NCI-H1048 (cell line): ENCODE results near the gene MT3.
"Not testable (repeated sequence)": the region's sequence is repeated elsewhere in the genome, so short reads cannot be mapped to it uniquely, and the experiment has no call there.

Experiments used
- DNase-seq: peaks from one replicate; lab custom pipeline; 2025; lab: John Stamatoyannopoulos, UW

The MT3 gene

GRCh38 chr16:56610017-56610608 lies 20.8 kb downstream of the MT3 start:
- DNase-seq: no peak

- no peak for DNase-seq
These were observed 21.3 kb downstream of the MT3 start for GRCh38 chr16:56610609-56611111.

GRCh38 chr16:56611281-56611833 lies 22.0 kb downstream of the MT3 start:
- DNase-seq: no peak

- DNase-seq: no peak
These were observed 24.4 kb downstream of the MT3 start for GRCh38 chr16:56613706-56614105.

GRCh38 chr16:56614549-56614991 lies 25.2 kb downstream of the MT3 start:
- DNase-seq: no peak

GRCh38 chr16:56615353-56615752 lies 26.0 kb downstream of the MT3 start:
- DNase-seq: no peak

- DNase-seq: no peak
These were observed 27.4 kb downstream of the MT3 start for GRCh38 chr16:56616608-56617211.

- DNase-seq: no peak
These were observed 28.1 kb downstream of the MT3 start for GRCh38 chr16:56617212-56618085.

GRCh38 chr16:56618138-56618537 lies 28.8 kb downstream of the MT3 start:
- no peak for DNase-seq

- no peak for DNase-seq
These were observed 31.1 kb downstream of the MT3 start for GRCh38 chr16:56620339-56620897.

GRCh38 chr16:56621665-56622445 lies 32.5 kb downstream of the MT3 start:
- not testable (repeated sequence) for DNase-seq

- not testable (repeated sequence) for DNase-seq
These were observed 33.9 kb downstream of the MT3 start for GRCh38 chr16:56623184-56623583.

GRCh38 chr16:56623637-56624036 lies 34.3 kb downstream of the MT3 start:
- no peak for DNase-seq

GRCh38 chr16:56625140-56625942 lies 36.0 kb downstream of the MT3 start, which contains the start of gene MT1E:
TSS of gene MT1E (plus strand) at chr16:56625781. CDS start at chr16:56625852, 71 bp downstream.
- DNase-seq: no peak

GRCh38 chr16:56625943-56626654 lies 36.8 kb downstream of the MT3 start:
- DNase-seq: no peak

GRCh38 chr16:56626685-56627084 lies 37.4 kb downstream of the MT3 start:
- no peak for DNase-seq

GRCh38 chr16:56628486-56629350 lies 39.4 kb downstream of the MT3 start:
- no peak for DNase-seq

- no peak for DNase-seq
These were observed 40.2 kb downstream of the MT3 start for GRCh38 chr16:56629531-56629930.

- DNase-seq: no peak
These were observed 40.8 kb downstream of the MT3 start for GRCh38 chr16:56630134-56630533.
